Stimulated activated CD4-positive, alpha-beta T cell treated with anti-CD3 and anti-CD28 coated beads, Interleukin-4, amount 100 ng/mL, for 1 hour (primary cell): ENCODE results near the gene RBKS.
A peak's percentile ranks its signal among the peaks of the same experiment; 100 is the strongest.
"Not testable (repeated sequence)": the region's sequence is repeated elsewhere in the genome, so short reads cannot be mapped to it uniquely, and the experiment has no call there.

ENCODE experiments used
- DNase-seq: peaks from one replicate; pipeline ENCODE4 v3.0.0-alpha.2; 2020

The RBKS gene

GRCh38 chr2:27796791-27797765 is 93.1 kb downstream of the RBKS start:
- no peak for DNase-seq

- no peak for DNase-seq
These were observed 94.3 kb downstream of the RBKS start for GRCh38 chr2:27795868-27796277.

GRCh38 chr2:27795093-27795834 is 94.9 kb downstream of the RBKS start:
- DNase-seq: no peak

- no peak for DNase-seq
These were observed 97.4 kb downstream of the RBKS start for GRCh38 chr2:27792759-27793158.

GRCh38 chr2:27790796-27791195 is 99.4 kb downstream of the RBKS start:
- DNase-seq: no peak

- DNase-seq: no peak
These were observed 107.5 kb downstream of the RBKS start for GRCh38 chr2:27782701-27783100.

- no peak for DNase-seq
These were observed 108.7 kb downstream of the RBKS start for GRCh38 chr2:27781496-27781895.

- no peak for DNase-seq
These were observed 110.7 kb downstream of the RBKS start for GRCh38 chr2:27779417-27780055.

- no peak for DNase-seq
These were observed 113.5 kb downstream of the RBKS start for GRCh38 chr2:27776696-27777095.

GRCh38 chr2:27776097-27776496 is 114.1 kb downstream of the RBKS start:
- no peak for DNase-seq

GRCh38 chr2:27773959-27774358 is 116.2 kb downstream of the RBKS start:
- no peak for DNase-seq

- no peak for DNase-seq
These were observed 117.4 kb downstream of the RBKS start for GRCh38 chr2:27772804-27773203.

- peak; percentile 95 for DNase-seq
These were observed 118.4 kb downstream of the RBKS start, which contains the start of gene MRPL33 for GRCh38 chr2:27771548-27772335. Gene MRPL33 (plus strand): TSS chr2:27771719. CDS start chr2:27771778, 59 bp downstream.

GRCh38 chr2:27771202-27771547 is 119.0 kb downstream of the RBKS start:
- no peak for DNase-seq

- no peak for DNase-seq
These were observed 123.9 kb downstream of the RBKS start for GRCh38 chr2:27766287-27766661.

GRCh38 chr2:27765621-27766286 is 124.4 kb downstream of the RBKS start:
- peak; percentile 62 for DNase-seq

GRCh38 chr2:27764526-27764925 is 125.7 kb downstream of the RBKS start:
- DNase-seq: not testable (repeated sequence)

- no peak for DNase-seq
These were observed 126.3 kb downstream of the RBKS start for GRCh38 chr2:27763907-27764267.

GRCh38 chr2:27762951-27763906 is 127.0 kb downstream of the RBKS start:
- no peak for DNase-seq

GRCh38 chr2:27756544-27757498 is 133.4 kb downstream of the RBKS start:
- DNase-seq: no peak
